Natural killer cell (primary cell): Measurements from ENCODE around the gene SPECC1L. TPM values are rescaled to one million over a fixed set of nuclear protein-coding genes. Genes with fewer than 3 reads are reported as not detected.

ENCODE experiments used
- ATAC-seq, 3 donors: fragments of 150-1000 bp in 2 of 3; fragments of 200-7000 bp in 1 of 3; cut with Tn5 transposase; 1 replicate in 1 of 3; 2 replicates in 2 of 3; pipeline ENCODE4 v1.10.0; 2021; ENCODE audit warnings: mild to moderate bottlenecking in 2 of 3, moderate library complexity in 2 of 3
- DNase-seq, 2 donors: peaks; one replicate each; pipeline versions ENCODE4 v3.0.0 to v3.0.0-alpha.2; 2013 to 2021; ENCODE audit warnings: mixed read lengths in 1 of 2
- H3K27ac ChIP-seq: one replicate; pipeline ENCODE4 v1.5.1; 2013; ENCODE audit warnings: mild to moderate bottlenecking, low read length
- H3K27me3 ChIP-seq: one replicate; pipeline ENCODE4 v1.6.1; 2013; ENCODE audit warnings: low read length; ENCODE audit not compliant: control insufficient read depth, insufficient read depth
- H3K36me3 ChIP-seq: one replicate; pipeline ENCODE4 v1.6.1; 2013; ENCODE audit warnings: low read length; ENCODE audit not compliant: control insufficient read depth, insufficient read depth
- H3K4me1 ChIP-seq: one replicate; pipeline ENCODE4 v1.6.1; 2013; ENCODE audit warnings: low read length; ENCODE audit not compliant: control insufficient read depth, insufficient read depth
- H3K4me3 ChIP-seq: one replicate; pipeline ENCODE4 v1.5.1; 2013; ENCODE audit warnings: low read length
- H3K9me3 ChIP-seq: one replicate; pipeline ENCODE4 v1.6.1; 2013; ENCODE audit warnings: low read length; ENCODE audit not compliant: control insufficient read depth, insufficient read depth
- H3K27ac Mint-ChIP-seq, 2 donors: one replicate each; pipeline ENCODE4 v1.8.0; 2022; ENCODE audit warnings: mild to moderate bottlenecking in 2 of 2, mixed read lengths in 2 of 2, moderate library complexity in 1 of 2
- H3K27me3 Mint-ChIP-seq, 2 donors: one replicate each; pipeline ENCODE4 v1.8.0; 2022; ENCODE audit warnings: low read depth in 2 of 2, mixed read lengths in 2 of 2
- H3K36me3 Mint-ChIP-seq: one replicate; pipeline ENCODE4 v1.8.0; 2022; ENCODE audit warnings: mixed read lengths
- H3K4me1 Mint-ChIP-seq, 2 donors: one replicate each; pipeline ENCODE4 v1.8.0; 2022; ENCODE audit warnings: mixed read lengths in 2 of 2
- H3K4me3 Mint-ChIP-seq: one replicate; pipeline ENCODE4 v1.8.0; 2022; ENCODE audit warnings: mild to moderate bottlenecking, moderate library complexity, mixed read lengths
- H3K9me3 Mint-ChIP-seq, 2 donors: one replicate each; pipeline ENCODE4 v1.8.0; 2022; ENCODE audit warnings: mixed read lengths in 2 of 2
- CTCF ChIP-seq: fragments of 200-600 bp; IDR thresholded peaks from one replicate; pipeline ENCODE4 v1.8.0; 2022; ENCODE audit warnings: antibody characterized with exemption
- WGBS: methylation state at CpG from one replicate; pipeline ENCODE4 v1.1.7; 2013; ENCODE audit warnings: missing lambda C conversion rate; ENCODE audit not compliant: insufficient coverage; 5-methylcytosine and 5-hydroxymethylcytosine counted together
- intact Hi-C: fragments of 100-400 bp; cut with micrococcal nuclease; formaldehyde crosslinking; loops from one replicate; pipeline ENCODE4 v1.14.2; 2022
- total RNA-seq, 4 donors: library from RNA; stranded (reverse); fragments of 120-200 nt in 1 of 4; gene quantifications; one replicate each; pipeline versions ENCODE4 v1.2.3 to v1.2.4, GENCODE V29; 2013 to 2022

The SPECC1L gene
- total RNA-seq, 3 donors from 2014 or later (not counting 1 experiment from before 2014, with no cell fraction given): 46.1 to 52.9 (median 48.5) TPM

GRCh38 chr22:24331468-24332440 is 61.1 kb downstream of the SPECC1L start:
- intact Hi-C loops: no loop called here
- no peaks in the 10 kb centered on the region for H3K4me1 ChIP-seq
- Mint-ChIP-seq H3K27me3 (no peaks in the 10 kb centered on the region), H3K9me3 (no peaks in the 10 kb centered on the region), H3K4me3 (no peak overlapping the region), H3K36me3 (peaks cover 18% of the 10 kb centered on the region), H3K27ac (no peak overlapping the region), H3K4me1 (peaks cover 8 to 11% of the 10 kb centered on the region in 2 donors)
- DNase-seq: no peak
- no peaks in the 10 kb centered on the region for H3K9me3 ChIP-seq
- TF ChIP-seq CTCF: no peak
- no peak overlapping the region for H3K27ac ChIP-seq
- WGBS: 74% methylated on average over 3 of the region's 3 CpGs
- H3K27me3 ChIP-seq: no peaks in the 10 kb centered on the region
- H3K4me3 ChIP-seq: no peak overlapping the region
- peaks cover 58% of the 10 kb centered on the region for H3K36me3 ChIP-seq
- no peak for ATAC-seq

GRCh38 chr22:24333301-24333700 is 62.7 kb downstream of the SPECC1L start:
- Histone ChIP-seq H3K36me3 (peaks cover 63% of the 10 kb centered on the region), H3K4me3 (no peak overlapping the region), H3K9me3 (no peaks in the 10 kb centered on the region), H3K27me3 (no peaks in the 10 kb centered on the region), H3K27ac (no peak overlapping the region), H3K4me1 (no peaks in the 10 kb centered on the region)
- intact Hi-C loops: no loop called here
- Mint-ChIP-seq H3K9me3 (no peaks in the 10 kb centered on the region), H3K4me3 (no peak overlapping the region), H3K27me3 (no peaks in the 10 kb centered on the region), H3K27ac (no peak overlapping the region), H3K4me1 (peaks cover 8 to 11% of the 10 kb centered on the region in 2 donors), H3K36me3 (peaks cover 18% of the 10 kb centered on the region)
- WGBS: 100% methylated on average over 2 of the region's 2 CpGs
- ATAC-seq (no peak), DNase-seq (no peak)
- TF ChIP-seq CTCF: no peak

- Histone ChIP-seq H3K4me3 (no peak overlapping the region), H3K9me3 (no peaks in the 10 kb centered on the region), H3K36me3 (peaks cover 63% of the 10 kb centered on the region), H3K4me1 (no peaks in the 10 kb centered on the region), H3K27me3 (no peaks in the 10 kb centered on the region), H3K27ac (no peak overlapping the region)
- ATAC-seq (no peak), DNase-seq (no peak)
- H3K4me3 Mint-ChIP-seq: no peak overlapping the region
- no peak overlapping the region for H3K27ac Mint-ChIP-seq
- peaks cover 11% of the 10 kb centered on the region for H3K36me3 Mint-ChIP-seq
- intact Hi-C loops: no loop called here
- no CpG with 5 or more reads among the region's 1 CpG for WGBS
- H3K9me3 Mint-ChIP-seq: no peaks in the 10 kb centered on the region
- H3K4me1 Mint-ChIP-seq: peaks cover 5 to 8% of the 10 kb centered on the region in 2 donors
- H3K27me3 Mint-ChIP-seq: no peaks in the 10 kb centered on the region
- TF ChIP-seq CTCF: no peak
These were observed 64.9 kb downstream of the SPECC1L start for GRCh38 chr22:24335496-24335895.
